ENCODE measurements around the gene EIF3L.

Gene EIF3L

GRCh38 chr22:37846433-37846832 is 2.8 kb upstream of the EIF3L start:
- DNase-seq = no peak
- Histone ChIP-seq H3K27me3 (no peaks in the 10 kb centered on the region), H3K36me3 (peaks cover 16% of the 10 kb centered on the region), H3K4me1 (0 out of 2 replicates have a peak, but pooled peaks cover 2% of the 10 kb centered on the region), H3K9me3 (no peaks in the 10 kb centered on the region), H3K4me3 (ENCODE audit: low read depth, low read length) (no peak overlapping the region)
- no peak for TF ChIP-seq CTCF (IDR thresholded peaks at IDR 0.05; ENCODE audit: low read depth, low read length)

GRCh38 chr22:37848587-37849088 is 581 bp upstream of the EIF3L start:
- H3K9me3 ChIP-seq = no peaks in the 10 kb centered on the region
- no peak for TF ChIP-seq CTCF (IDR thresholded peaks at IDR 0.05; ENCODE audit: low read depth, low read length)
- H3K4me1 ChIP-seq = no peaks in the 10 kb centered on the region
- H3K36me3 ChIP-seq = peaks cover 30% of the 10 kb centered on the region
- H3K4me3 ChIP-seq (ENCODE audit: low read depth, low read length) = peak overlapping the region; percentile 71
- DNase-seq = no peak
- H3K27me3 ChIP-seq = no peaks in the 10 kb centered on the region

- H3K9me3 ChIP-seq = no peaks in the 10 kb centered on the region
- no peaks in the 10 kb centered on the region for H3K27me3 ChIP-seq
- H3K4me1 ChIP-seq = no peaks in the 10 kb centered on the region
- peak overlapping the region; percentile 71; the same call in 1 of the 2 replicates for H3K4me3 ChIP-seq (ENCODE audit: low read depth, low read length)
- DNase-seq = no peak
- peaks cover 51% of the 10 kb centered on the region for H3K36me3 ChIP-seq
- TF ChIP-seq CTCF (IDR thresholded peaks at IDR 0.05; ENCODE audit: low read depth, low read length) = no peak
These were observed 1.6 kb downstream of the EIF3L start for GRCh38 chr22:37850801-37851200.

GRCh38 chr22:37852418-37852817 is 3.2 kb downstream of the EIF3L start:
- no peaks in the 10 kb centered on the region for H3K4me1 ChIP-seq
- no peaks in the 10 kb centered on the region for H3K9me3 ChIP-seq
- no peak for DNase-seq
- TF ChIP-seq CTCF (IDR thresholded peaks at IDR 0.05; ENCODE audit: low read depth, low read length) = no peak
- H3K27me3 ChIP-seq = no peaks in the 10 kb centered on the region
- H3K4me3 ChIP-seq (ENCODE audit: low read depth, low read length) = no peak overlapping the region
- peaks cover 64% of the 10 kb centered on the region for H3K36me3 ChIP-seq

- TF ChIP-seq CTCF (IDR thresholded peaks at IDR 0.05; ENCODE audit: low read depth, low read length) = no peak
- no peaks in the 10 kb centered on the region for H3K9me3 ChIP-seq
- no peaks in the 10 kb centered on the region for H3K27me3 ChIP-seq
- H3K36me3 ChIP-seq = peaks cover 85% of the 10 kb centered on the region
- no peaks in the 10 kb centered on the region for H3K4me1 ChIP-seq
- H3K4me3 ChIP-seq (ENCODE audit: low read depth, low read length) = no peak overlapping the region
- DNase-seq = no peak
These were observed 5.7 kb downstream of the EIF3L start for GRCh38 chr22:37854946-37855345.

GRCh38 chr22:37855462-37855861 is 6.2 kb downstream of the EIF3L start:
- Histone ChIP-seq H3K4me1 (no peaks in the 10 kb centered on the region; the same call in 1 of the 2 replicates), H3K4me3 (ENCODE audit: low read depth, low read length) (no peak overlapping the region), H3K27me3 (no peaks in the 10 kb centered on the region), H3K36me3 (peaks cover 90% of the 10 kb centered on the region), H3K9me3 (no peaks in the 10 kb centered on the region)
- TF ChIP-seq CTCF (IDR thresholded peaks at IDR 0.05; ENCODE audit: low read depth, low read length) = no peak
- DNase-seq = no peak
